Panc1 (cell line): ENCODE data around the gene MAMDC2. TPM values are rescaled to one million over a fixed set of nuclear protein-coding genes. Genes with fewer than 3 reads are reported as not detected.

ENCODE experiments used
- ATAC-seq: fragments of 200-7000 bp; cut with Tn5 transposase; 2 replicates; pipeline ENCODE4 v1.9.1; 2020; ENCODE audit warnings: mild to moderate bottlenecking, moderate library complexity
- BruUV-seq: library from RNA; stranded (reverse); fragments of 400-500 nt; replicated peaks from 2 replicates; lab custom pipeline; 2021; lab: Mats Ljungman, UMichigan
- CTCF ChIA-PET: fragments of 300-600 bp; sonication (Branson Sonifier 250); formaldehyde crosslinking; loops from one replicate; lab custom pipeline; 2022; ENCODE audit warnings: antibody characterized with exemption; lab: Charles Lee
- POLR2A ChIA-PET: fragments of 300-600 bp; sonication (Branson Sonifier 250); formaldehyde crosslinking; loops from one replicate; lab custom pipeline; 2022; ENCODE audit warnings: antibody characterized with exemption; lab: Charles Lee
- DNase-seq: peaks from one replicate; pipeline ENCODE4 v3.0.0-alpha.2; 2010; ENCODE audit warnings: low read depth, low spot score
- H3K27ac ChIP-seq: 2 replicates; pipeline ENCODE4 v1.5.1; 2011; ENCODE audit warnings: mild to moderate bottlenecking, low read length, inconsistent platforms
- H3K27me3 ChIP-seq: fragments of 200-500 bp; sonication (Bioruptor generic); 2 replicates; pipeline ENCODE4 v1.6.0; 2014; ENCODE audit warnings: low read length, inconsistent platforms; ENCODE audit not compliant: control insufficient read depth, insufficient read depth
- H3K36me3 ChIP-seq: fragments of 200-500 bp; sonication (Bioruptor generic); 2 replicates; pipeline ENCODE4 v1.5.1; 2014; ENCODE audit warnings: inconsistent platforms, mild to moderate bottlenecking, low read length, moderate library complexity; ENCODE audit not compliant: control insufficient read depth, insufficient read depth
- H3K4me1 ChIP-seq: 2 replicates; pipeline ENCODE4 v1.5.1; 2011; ENCODE audit warnings: inconsistent platforms, mild to moderate bottlenecking, low read length, moderate library complexity; ENCODE audit not compliant: control insufficient read depth, insufficient read depth
- H3K4me3 ChIP-seq, 2 experiments: 2 replicates each; pipeline ENCODE4 v1.5.1; 2011 to 2012; ENCODE audit warnings: low read depth in 2 of 2, low read length in 2 of 2, mild to moderate bottlenecking in 2 of 2, inconsistent platforms in 1 of 2, moderate library complexity in 1 of 2
- H3K9me3 ChIP-seq: fragments of 200-500 bp; sonication (Bioruptor generic); 2 replicates; pipeline ENCODE4 v1.5.1; 2014; ENCODE audit warnings: low read depth, mild to moderate bottlenecking, inconsistent platforms, low read length, moderate library complexity; ENCODE audit not compliant: control insufficient read depth, insufficient read depth
- POLR2AphosphoS5 ChIP-seq: IDR thresholded peaks from 2 replicates; pipeline ENCODE4 v1.6.1; 2012; ENCODE audit warnings: mild to moderate bottlenecking, low read depth, low read length, moderate library complexity
- SIN3A ChIP-seq: IDR thresholded peaks from 2 replicates; pipeline ENCODE4 v1.6.1; 2012; ENCODE audit warnings: low read depth, mild to moderate bottlenecking, low read length, moderate library complexity, borderline replicate concordance; ENCODE audit not compliant: insufficient read depth
- TCF7L2 ChIP-seq: IDR thresholded peaks from 2 replicates; pipeline ENCODE4 v1.6.1; 2011; ENCODE audit warnings: mild to moderate bottlenecking, low read depth, low read length, inconsistent platforms
- in situ Hi-C: cut with HindIII; loops from 2 replicates; pipeline ENCODE4 v1.10.0; 2016; ENCODE audit warnings: low sequenced_read_pairs, low pct_unique_long_range_greater_than_20kb
- intact Hi-C: fragments of 100-400 bp; cut with micrococcal nuclease; formaldehyde crosslinking; loops from one replicate; pipeline ENCODE4 v1.10.0; 2022; ENCODE audit not compliant: unreplicated experiment
- total RNA-seq: library from RNA; stranded (reverse); gene quantifications from one replicate; pipeline ENCODE4 v1.2.1, GENCODE V29; 2021; ENCODE audit not compliant: unreplicated experiment
- TF ChIP-seq, protein P1 (sequence below): fragments of 450-650 bp; IDR thresholded peaks from 2 replicates; pipeline ENCODE4 v1.5.1; 2017; ENCODE audit warnings: mild to moderate bottlenecking
- TF ChIP-seq, protein P2 (sequence below), 2 experiments: IDR thresholded peaks; 2 replicates each; pipeline ENCODE4 v1.6.1; 2011 to 2012; ENCODE audit warnings: low read depth in 2 of 2, control low read depth in 1 of 2, low read length in 1 of 2, mild to moderate bottlenecking in 1 of 2, moderate library complexity in 1 of 2; ENCODE audit not compliant: insufficient read depth in 1 of 2

MAMDC2 gene
- total RNA-seq, 1 experiment from 2014 or later: 1.5 TPM

DNA sequence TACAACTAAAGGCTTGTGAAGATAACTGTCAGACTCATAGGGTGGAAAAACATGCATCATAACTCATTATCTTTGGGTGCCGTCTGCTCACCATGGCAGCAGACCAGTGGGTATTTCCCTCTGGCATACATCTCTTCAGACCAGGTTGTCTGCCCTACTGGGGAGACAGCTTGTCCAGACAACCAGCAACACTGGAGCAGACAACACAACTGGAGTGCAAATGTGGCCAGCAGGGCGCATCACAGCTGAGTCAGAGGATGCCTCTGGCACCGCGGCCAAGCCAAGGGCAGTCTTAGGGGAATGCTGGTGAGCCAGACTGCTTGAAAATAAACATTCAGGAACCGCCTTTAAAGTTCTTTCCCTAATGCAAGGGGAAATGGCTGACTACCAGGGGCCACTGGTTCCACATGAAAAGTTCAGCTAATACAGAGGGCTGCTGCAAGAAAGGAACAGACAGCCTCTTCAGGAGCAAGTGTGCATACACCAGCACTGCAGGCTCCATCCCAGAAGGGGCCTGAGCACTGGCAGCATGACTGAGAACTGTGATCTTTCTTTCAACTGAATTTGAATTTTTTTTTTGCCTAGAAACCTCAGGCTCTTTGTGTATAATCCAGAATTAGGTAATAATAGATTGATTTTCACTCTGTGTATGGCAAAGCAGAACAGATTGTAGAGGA, 77.3 kb downstream of the MAMDC2 start:
- in situ Hi-C loops: no loop called here

DNA sequence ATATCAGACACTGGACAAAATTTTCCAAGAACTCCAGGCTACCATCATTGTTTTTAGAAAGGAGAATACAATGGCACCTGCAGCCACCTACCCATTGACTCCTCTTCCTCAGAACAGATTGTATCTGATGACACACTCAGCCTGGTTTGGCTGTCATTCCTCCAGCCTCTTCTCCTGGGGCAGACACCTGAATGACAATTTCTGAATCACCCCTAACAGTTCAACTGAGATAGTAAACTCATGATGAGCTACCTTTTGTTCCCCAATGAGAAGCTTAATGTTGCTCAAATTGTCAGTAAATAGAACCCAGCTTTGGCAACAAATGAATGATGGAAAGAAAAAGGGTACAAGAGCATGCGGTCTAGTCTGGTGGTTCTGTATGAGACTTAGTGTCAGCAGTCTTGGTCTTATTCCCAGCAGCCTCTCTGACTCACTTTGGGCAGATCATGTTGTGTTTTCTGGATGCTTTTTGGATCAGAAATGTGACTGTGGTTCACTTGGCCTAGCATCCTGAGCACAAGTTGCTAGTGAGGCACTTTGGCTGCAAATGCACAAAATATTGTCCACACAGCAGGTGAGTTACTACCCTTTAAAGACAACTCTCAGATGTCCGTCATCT, 78.3 kb downstream of the MAMDC2 start:
- H3K4me1 ChIP-seq: no peaks in the 10 kb centered on the region
- ATAC-seq: no peak

More for the DNA sequence above, 77.3 kb downstream of the MAMDC2 start:
- Histone ChIP-seq H3K4me3 (no peak overlapping the region), H3K27me3 (no peaks in the 10 kb centered on the region), H3K4me1 (no peaks in the 10 kb centered on the region), H3K9me3 (no peaks in the 10 kb centered on the region), H3K36me3 (no peaks in the 10 kb centered on the region), H3K27ac (no peak overlapping the region)
- DNase-seq (no peak), ATAC-seq (no peak)
- intact Hi-C loops: no loop called here
- ChIA-PET POLR2A (no interaction called here), CTCF (no interaction called here)
- no TSS peak for BruUV-seq
- TF ChIP-seq, protein P1, sequence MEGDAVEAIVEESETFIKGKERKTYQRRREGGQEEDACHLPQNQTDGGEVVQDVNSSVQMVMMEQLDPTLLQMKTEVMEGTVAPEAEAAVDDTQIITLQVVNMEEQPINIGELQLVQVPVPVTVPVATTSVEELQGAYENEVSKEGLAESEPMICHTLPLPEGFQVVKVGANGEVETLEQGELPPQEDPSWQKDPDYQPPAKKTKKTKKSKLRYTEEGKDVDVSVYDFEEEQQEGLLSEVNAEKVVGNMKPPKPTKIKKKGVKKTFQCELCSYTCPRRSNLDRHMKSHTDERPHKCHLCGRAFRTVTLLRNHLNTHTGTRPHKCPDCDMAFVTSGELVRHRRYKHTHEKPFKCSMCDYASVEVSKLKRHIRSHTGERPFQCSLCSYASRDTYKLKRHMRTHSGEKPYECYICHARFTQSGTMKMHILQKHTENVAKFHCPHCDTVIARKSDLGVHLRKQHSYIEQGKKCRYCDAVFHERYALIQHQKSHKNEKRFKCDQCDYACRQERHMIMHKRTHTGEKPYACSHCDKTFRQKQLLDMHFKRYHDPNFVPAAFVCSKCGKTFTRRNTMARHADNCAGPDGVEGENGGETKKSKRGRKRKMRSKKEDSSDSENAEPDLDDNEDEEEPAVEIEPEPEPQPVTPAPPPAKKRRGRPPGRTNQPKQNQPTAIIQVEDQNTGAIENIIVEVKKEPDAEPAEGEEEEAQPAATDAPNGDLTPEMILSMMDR: no peak
- TF ChIP-seq, protein P2, sequence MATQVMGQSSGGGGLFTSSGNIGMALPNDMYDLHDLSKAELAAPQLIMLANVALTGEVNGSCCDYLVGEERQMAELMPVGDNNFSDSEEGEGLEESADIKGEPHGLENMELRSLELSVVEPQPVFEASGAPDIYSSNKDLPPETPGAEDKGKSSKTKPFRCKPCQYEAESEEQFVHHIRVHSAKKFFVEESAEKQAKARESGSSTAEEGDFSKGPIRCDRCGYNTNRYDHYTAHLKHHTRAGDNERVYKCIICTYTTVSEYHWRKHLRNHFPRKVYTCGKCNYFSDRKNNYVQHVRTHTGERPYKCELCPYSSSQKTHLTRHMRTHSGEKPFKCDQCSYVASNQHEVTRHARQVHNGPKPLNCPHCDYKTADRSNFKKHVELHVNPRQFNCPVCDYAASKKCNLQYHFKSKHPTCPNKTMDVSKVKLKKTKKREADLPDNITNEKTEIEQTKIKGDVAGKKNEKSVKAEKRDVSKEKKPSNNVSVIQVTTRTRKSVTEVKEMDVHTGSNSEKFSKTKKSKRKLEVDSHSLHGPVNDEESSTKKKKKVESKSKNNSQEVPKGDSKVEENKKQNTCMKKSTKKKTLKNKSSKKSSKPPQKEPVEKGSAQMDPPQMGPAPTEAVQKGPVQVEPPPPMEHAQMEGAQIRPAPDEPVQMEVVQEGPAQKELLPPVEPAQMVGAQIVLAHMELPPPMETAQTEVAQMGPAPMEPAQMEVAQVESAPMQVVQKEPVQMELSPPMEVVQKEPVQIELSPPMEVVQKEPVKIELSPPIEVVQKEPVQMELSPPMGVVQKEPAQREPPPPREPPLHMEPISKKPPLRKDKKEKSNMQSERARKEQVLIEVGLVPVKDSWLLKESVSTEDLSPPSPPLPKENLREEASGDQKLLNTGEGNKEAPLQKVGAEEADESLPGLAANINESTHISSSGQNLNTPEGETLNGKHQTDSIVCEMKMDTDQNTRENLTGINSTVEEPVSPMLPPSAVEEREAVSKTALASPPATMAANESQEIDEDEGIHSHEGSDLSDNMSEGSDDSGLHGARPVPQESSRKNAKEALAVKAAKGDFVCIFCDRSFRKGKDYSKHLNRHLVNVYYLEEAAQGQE (IDR thresholded peaks at IDR 0.05; ENCODE audit: insufficient read depth in 1 of 2, low read depth in 2 of 2, low read length in 1 of 2): no peak
- no peak for TF ChIP-seq SIN3A
- no peak for TF ChIP-seq POLR2AphosphoS5
- no peak for TF ChIP-seq TCF7L2

More for the DNA sequence above, 78.3 kb downstream of the MAMDC2 start:
- TF ChIP-seq, protein P2 (IDR thresholded peaks at IDR 0.05; ENCODE audit: insufficient read depth in 1 of 2, low read depth in 2 of 2, low read length in 1 of 2): no peak
- no peak for TF ChIP-seq POLR2AphosphoS5
- TF ChIP-seq TCF7L2: no peak
- TF ChIP-seq, protein P1: no peak
- TF ChIP-seq SIN3A: no peak
- intact Hi-C loops: no loop called here
- Histone ChIP-seq H3K4me3 (no peak overlapping the region), H3K27ac (no peak overlapping the region), H3K27me3 (no peaks in the 10 kb centered on the region), H3K9me3 (no peaks in the 10 kb centered on the region), H3K36me3 (no peaks in the 10 kb centered on the region)
- CTCF ChIA-PET: no interaction called here
- POLR2A ChIA-PET: no interaction called here
- DNase-seq: no peak
- BruUV-seq: no TSS peak
- in situ Hi-C loops: no loop called here
